KG1 (cell line): ENCODE measurements around the gene HDAC8.
"Not testable (repeated sequence)": the region's sequence is repeated elsewhere in the genome, so short reads cannot be mapped to it uniquely, and the experiment has no call there.

Experiments
- DNase-seq: peaks from one replicate; lab custom pipeline; 2025; lab: John Stamatoyannopoulos, UW

The HDAC8 gene

GRCh38 chrX:72372735-72373134 is 199.9 kb downstream of the HDAC8 start:
- no peak for DNase-seq

- no peak for DNase-seq
Observed at GRCh38 chrX:72371405-72371804, 201.2 kb downstream of the HDAC8 start.

GRCh38 chrX:72368796-72369195 is 203.8 kb downstream of the HDAC8 start:
- no peak for DNase-seq

- DNase-seq, result no peak
Observed at GRCh38 chrX:72367516-72367915, 205.1 kb downstream of the HDAC8 start.

- no peak for DNase-seq
Observed at GRCh38 chrX:72366701-72367454, 205.8 kb downstream of the HDAC8 start.

- DNase-seq, result no peak
Observed at GRCh38 chrX:72366178-72366577, 206.5 kb downstream of the HDAC8 start.

- no peak for DNase-seq
Observed at GRCh38 chrX:72365126-72365525, 207.5 kb downstream of the HDAC8 start.

- no peak for DNase-seq
Observed at GRCh38 chrX:72360326-72360725, 212.3 kb downstream of the HDAC8 start.

- DNase-seq, result no peak
Observed at GRCh38 chrX:72358313-72358712, 214.3 kb downstream of the HDAC8 start.

GRCh38 chrX:72352786-72353185 is 219.9 kb downstream of the HDAC8 start:
- no peak for DNase-seq

GRCh38 chrX:72351606-72352334 is 220.9 kb downstream of the HDAC8 start:
- no peak for DNase-seq

GRCh38 chrX:72349190-72349589 is 223.5 kb downstream of the HDAC8 start:
- no peak for DNase-seq

- no peak for DNase-seq
Observed at GRCh38 chrX:72348247-72348979, 224.2 kb downstream of the HDAC8 start.

- no peak for DNase-seq
Observed at GRCh38 chrX:72347366-72347765, 225.3 kb downstream of the HDAC8 start.

GRCh38 chrX:72346302-72346949 is 226.2 kb downstream of the HDAC8 start:
- no peak for DNase-seq

- DNase-seq, result no peak
Observed at GRCh38 chrX:72340626-72341025, 232.0 kb downstream of the HDAC8 start.

GRCh38 chrX:72340041-72340440 is 232.6 kb downstream of the HDAC8 start:
- no peak for DNase-seq

GRCh38 chrX:72330131-72330530 is 242.5 kb downstream of the HDAC8 start:
- no peak for DNase-seq

- no peak for DNase-seq
Observed at GRCh38 chrX:72326605-72327300, 245.9 kb downstream of the HDAC8 start.

GRCh38 chrX:72319651-72320050 is 253.0 kb downstream of the HDAC8 start:
- not testable (repeated sequence) for DNase-seq

- DNase-seq, result no peak
Observed at GRCh38 chrX:72317139-72317538, 255.5 kb downstream of the HDAC8 start.
